GM12874 (cell line): ENCODE results near the gene RASGEF1C.

ENCODE experiments used
- CTCF ChIP-seq: IDR thresholded peaks from 2 replicates; pipeline ENCODE4 v1.5.1; 2011; ENCODE audit warnings: low read depth, mild to moderate bottlenecking, control low read depth, low read length, moderate library complexity; ENCODE audit not compliant: insufficient read depth

RASGEF1C gene

GRCh38 chr5:180126716-180127681 is 82.0 kb downstream of the RASGEF1C start:
- peak; percentile 81 for TF ChIP-seq CTCF

GRCh38 chr5:180122875-180123274 is 86.1 kb downstream of the RASGEF1C start:
- TF ChIP-seq CTCF: no peak

- TF ChIP-seq CTCF: no peak
These were observed 87.1 kb downstream of the RASGEF1C start for GRCh38 chr5:180121826-180122413.

GRCh38 chr5:180120237-180121101 is 88.5 kb downstream of the RASGEF1C start:
- no peak for TF ChIP-seq CTCF

GRCh38 chr5:180119903-180120236 is 89.1 kb downstream of the RASGEF1C start:
- TF ChIP-seq CTCF: no peak

GRCh38 chr5:180119031-180119902 is 89.7 kb downstream of the RASGEF1C start:
- TF ChIP-seq CTCF: no peak
